Astrocyte (in vitro differentiated cells and primary cell): ENCODE results near the gene CCDC110.

Experiments used
- CTCF ChIP-seq: IDR thresholded peaks from 2 replicates; pipeline ENCODE4 v1.5.1; 2011; ENCODE audit warnings: low read depth, mild to moderate bottlenecking, inconsistent platforms, low read length, moderate library complexity; ENCODE audit not compliant: insufficient read depth
- EZH2 ChIP-seq: IDR thresholded peaks from 2 replicates; pipeline ENCODE4 v1.6.1; 2012; ENCODE audit warnings: mild to moderate bottlenecking, low read length, inconsistent platforms; ENCODE audit not compliant: insufficient read depth

- TF ChIP-seq CTCF (no peak), EZH2 (no peak)
Observed at GRCh38 chr4:185399466-185399865, 72.1 kb downstream of the CCDC110 start.
